ENCODE measurements around the gene CENPI.
"Not testable (repeated sequence)": the region's sequence is repeated elsewhere in the genome, so short reads cannot be mapped to it uniquely, and the experiment has no call there.

The CENPI gene, protein sequence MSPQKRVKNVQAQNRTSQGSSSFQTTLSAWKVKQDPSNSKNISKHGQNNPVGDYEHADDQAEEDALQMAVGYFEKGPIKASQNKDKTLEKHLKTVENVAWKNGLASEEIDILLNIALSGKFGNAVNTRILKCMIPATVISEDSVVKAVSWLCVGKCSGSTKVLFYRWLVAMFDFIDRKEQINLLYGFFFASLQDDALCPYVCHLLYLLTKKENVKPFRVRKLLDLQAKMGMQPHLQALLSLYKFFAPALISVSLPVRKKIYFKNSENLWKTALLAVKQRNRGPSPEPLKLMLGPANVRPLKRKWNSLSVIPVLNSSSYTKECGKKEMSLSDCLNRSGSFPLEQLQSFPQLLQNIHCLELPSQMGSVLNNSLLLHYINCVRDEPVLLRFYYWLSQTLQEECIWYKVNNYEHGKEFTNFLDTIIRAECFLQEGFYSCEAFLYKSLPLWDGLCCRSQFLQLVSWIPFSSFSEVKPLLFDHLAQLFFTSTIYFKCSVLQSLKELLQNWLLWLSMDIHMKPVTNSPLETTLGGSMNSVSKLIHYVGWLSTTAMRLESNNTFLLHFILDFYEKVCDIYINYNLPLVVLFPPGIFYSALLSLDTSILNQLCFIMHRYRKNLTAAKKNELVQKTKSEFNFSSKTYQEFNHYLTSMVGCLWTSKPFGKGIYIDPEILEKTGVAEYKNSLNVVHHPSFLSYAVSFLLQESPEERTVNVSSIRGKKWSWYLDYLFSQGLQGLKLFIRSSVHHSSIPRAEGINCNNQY

GRCh38 chrX:101097546-101098453 is at the start of gene CENPI:
CENPI (plus strand) TSS chrX:101098204; CDS start chrX:101101071, 2,867 bp downstream.
- DNase-seq, result peak; percentile 94

DNA sequence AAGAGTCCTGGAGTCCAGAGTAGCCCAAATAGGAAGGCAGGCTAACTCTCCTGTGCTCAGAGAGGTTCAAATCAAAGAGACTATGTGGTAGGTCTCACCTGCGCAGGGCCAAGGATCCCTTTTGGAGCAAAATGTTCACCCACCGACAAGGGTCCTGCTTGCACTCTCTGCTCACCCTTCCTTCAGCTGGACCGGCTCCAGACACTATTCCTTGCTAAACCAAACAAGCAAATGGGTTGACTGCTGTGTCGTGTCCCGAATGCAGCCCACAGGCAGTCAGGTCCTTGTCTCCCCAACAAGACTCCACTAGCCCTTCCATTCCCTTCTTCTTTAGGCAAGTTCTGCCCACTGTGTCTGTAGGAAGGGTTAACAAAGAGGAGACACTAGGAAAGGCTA is 46.9 kb upstream of the CENPI start:
- peak; percentile 3 for DNase-seq

- peak; percentile 82 for DNase-seq
Observed at GRCh38 chrX:101051549-101052302, 46.3 kb upstream of the CENPI start, which contains the start of gene TRMT2B. TRMT2B (minus strand) TSS chrX:101052111; CDS start chrX:101042289, 9,822 bp downstream.

GRCh38 chrX:101056551-101056950 is 41.5 kb upstream of the CENPI start:
- DNase-seq, result not testable (repeated sequence)

- DNase-seq, result peak; percentile 46
Observed at GRCh38 chrX:101057093-101057714, 40.8 kb upstream of the CENPI start.

- DNase-seq, result no peak
Observed at GRCh38 chrX:101062176-101062575, 35.8 kb upstream of the CENPI start.

DNA sequence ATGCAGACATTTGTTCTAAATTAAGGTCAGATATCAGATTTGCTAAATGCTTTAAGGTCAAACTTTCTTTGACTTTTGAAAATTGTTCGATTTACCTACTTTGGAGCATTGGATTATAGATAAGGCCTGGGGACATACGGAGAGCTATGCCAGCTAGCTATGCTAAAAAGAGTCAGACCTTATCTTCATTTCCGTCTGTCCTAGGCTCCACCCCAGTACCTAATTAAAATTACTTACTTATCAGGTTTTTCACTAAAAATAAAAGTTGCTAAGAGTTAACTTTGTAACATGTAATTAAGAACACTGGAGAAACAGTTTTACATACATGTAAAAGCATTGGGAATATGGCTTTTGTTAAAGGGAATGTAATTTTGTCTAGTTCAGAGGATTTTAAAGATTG is 26.4 kb upstream of the CENPI start:
- DNase-seq, result no peak

GRCh38 chrX:101078716-101079598 is 19.0 kb upstream of the CENPI start, which contains the start of gene TMEM35A:
TMEM35A (plus strand) TSS chrX:101078879; CDS start chrX:101079003, 124 bp downstream.
- no peak for DNase-seq

DNA sequence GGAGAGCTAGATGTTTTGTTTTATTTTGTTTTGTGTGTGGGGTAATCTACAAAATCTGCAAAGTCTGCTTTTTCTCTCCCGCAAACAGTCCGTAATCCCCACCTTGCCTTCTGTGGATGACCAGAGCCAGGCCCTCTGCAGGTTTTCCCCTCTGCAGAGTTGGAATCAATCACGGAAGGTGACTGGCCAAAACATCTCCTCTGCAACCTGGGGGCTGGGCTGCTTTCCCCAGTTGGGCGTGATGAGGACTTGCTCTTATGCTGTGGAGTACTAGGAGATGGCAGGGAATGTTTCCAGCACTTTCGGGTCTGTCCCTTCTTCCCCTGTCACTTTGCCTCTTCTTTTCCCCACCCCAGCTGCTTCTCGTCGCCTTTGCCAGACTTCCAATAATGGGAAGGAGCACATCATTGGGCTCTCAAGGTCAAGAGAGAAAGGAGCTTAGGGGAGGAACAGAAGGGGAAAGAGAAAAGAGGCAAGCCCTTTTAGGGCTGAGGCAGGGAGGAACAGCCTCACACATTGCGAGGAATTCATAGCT is 18.2 kb upstream of the CENPI start:
- DNase-seq, result no peak

DNA sequence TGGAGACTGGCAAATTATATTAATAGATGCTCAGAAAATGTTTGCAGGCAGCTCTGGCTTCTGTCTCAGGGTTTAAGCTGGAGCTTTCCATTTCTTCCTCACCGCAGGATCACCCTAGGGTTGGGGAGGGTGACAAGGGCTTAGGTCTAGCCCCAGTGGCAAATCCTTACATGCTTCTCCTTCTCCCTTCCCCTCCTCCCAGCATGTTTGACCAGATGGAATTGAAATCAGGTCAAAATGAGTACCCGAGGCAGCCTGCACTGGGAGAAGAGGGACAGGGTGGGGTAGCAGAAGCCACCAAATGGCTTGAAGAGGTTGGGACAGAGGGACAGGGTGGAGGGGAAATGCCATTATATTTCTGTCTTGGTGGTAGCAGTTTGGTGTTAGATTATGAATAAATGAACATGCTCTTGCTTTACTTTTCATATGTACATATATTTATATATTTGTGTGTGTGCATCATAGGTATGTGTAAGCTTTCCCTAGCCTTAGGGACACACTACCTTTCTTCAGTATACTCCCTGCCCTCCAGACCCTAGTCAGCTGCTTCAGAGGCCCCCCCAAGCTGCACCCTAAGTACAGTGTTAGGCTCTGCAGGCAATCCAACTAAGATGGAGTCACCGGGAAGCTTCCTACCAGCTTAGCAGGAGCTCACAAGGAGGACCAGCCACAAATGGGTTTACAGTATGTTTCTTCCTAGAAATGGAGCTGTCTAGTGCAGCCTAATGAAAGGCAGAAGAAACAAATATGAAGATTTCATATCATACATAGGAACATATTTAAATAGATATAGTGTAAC is 17.5 kb upstream of the CENPI start:
- DNase-seq, result no peak

GRCh38 chrX:101081231-101081630 is 16.8 kb upstream of the CENPI start:
- DNase-seq, result no peak

- DNase-seq, result no peak
Observed at GRCh38 chrX:101091817-101092216, 6.2 kb upstream of the CENPI start.

DNA sequence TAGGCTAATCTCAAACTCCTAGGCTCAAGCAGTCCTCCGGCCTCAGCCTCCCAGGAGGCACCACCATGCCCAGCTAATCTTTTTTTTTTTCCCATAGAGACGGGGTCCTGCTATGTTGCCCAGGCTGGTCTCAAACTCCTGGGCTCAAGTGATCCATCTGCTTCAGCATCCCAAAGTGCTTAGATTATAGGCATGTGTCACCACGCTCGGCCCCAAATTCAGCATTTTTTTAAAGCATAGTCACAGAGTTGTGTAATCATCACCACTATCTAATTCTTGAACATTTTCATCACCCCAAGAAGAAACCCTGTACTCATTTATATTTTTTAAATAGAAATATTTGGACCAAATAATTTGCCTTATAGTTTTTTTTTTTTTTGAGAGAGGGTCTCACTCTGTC is 10.3 kb downstream of the CENPI start:
- no peak for DNase-seq

DNA sequence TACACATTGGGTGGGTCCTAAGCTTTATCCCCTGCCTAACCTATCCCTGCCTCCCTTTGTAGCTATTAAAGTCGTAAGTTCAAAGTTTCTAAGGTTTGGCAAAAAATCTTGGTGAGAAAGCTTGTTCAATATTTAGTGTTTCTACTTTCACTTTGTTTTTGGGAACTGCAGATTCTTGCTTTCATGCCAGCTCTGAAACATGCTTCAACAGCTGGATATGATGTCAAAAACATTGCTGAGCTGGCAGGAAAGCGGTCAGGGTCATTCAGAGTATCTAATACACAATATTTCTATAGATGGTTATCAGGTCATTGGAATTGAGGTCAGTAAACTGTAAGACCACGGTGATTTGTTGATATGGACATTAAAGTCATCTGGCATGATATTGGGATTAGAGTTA is 19.7 kb downstream of the CENPI start:
- no peak for DNase-seq

- DNase-seq, result no peak
Observed at GRCh38 chrX:101136235-101136634, 38.2 kb downstream of the CENPI start.

All from activated CD4-positive, alpha-beta T cell treated with anti-CD3 and anti-CD28 coated beads, Interleukin-2, Interleukin-6, amounts not matched to agents 100 ng/mL and 50 ng/mL, durations not matched to agents 16 hours and 8 hours (primary cell).